GM21381 (cell line): ENCODE data around the gene A3GALT2.
A peak's percentile ranks its signal among the peaks of the same experiment; 100 is the strongest.

Source experiments
- ATAC-seq: cut with Tn5 transposase; IDR thresholded peaks from one replicate; pipeline ENCODE4 v1.9.1; 2021; ENCODE audit warnings: mild to moderate bottlenecking, moderate library complexity; ENCODE audit not compliant: unreplicated experiment

Gene A3GALT2

DNA sequence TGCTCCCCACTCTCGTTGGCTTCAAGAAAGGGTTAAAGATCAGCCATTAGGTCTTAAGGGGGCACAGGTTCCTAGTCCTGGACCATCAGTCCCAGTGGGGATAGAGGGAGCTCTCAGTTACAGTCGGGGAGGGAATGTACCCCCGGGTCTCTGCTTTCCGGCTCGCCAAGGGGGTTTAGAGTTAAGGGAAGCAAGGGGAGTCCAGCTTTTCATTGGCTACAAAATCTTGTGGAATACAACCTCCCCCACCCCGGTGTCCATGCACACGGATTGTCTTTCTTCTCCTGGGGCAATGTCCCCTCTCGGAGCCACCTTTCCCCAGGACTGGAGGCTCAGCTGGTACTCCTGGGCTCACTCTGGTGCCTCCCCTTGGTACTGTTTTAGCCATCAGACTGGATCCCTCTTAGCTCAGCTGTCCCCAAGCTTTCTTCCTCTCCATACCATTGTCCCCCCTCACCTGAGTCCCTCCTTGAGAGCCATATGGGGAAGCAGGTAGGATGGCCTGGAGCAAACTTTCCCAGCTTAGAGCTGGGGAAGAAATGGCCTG lies at the start of gene A3GALT2:
TSS of gene A3GALT2 (minus strand) at position 480 of the 547 bp plus-strand sequence. CDS start at position 480, 0 bp downstream.
- no peak for ATAC-seq

DNA sequence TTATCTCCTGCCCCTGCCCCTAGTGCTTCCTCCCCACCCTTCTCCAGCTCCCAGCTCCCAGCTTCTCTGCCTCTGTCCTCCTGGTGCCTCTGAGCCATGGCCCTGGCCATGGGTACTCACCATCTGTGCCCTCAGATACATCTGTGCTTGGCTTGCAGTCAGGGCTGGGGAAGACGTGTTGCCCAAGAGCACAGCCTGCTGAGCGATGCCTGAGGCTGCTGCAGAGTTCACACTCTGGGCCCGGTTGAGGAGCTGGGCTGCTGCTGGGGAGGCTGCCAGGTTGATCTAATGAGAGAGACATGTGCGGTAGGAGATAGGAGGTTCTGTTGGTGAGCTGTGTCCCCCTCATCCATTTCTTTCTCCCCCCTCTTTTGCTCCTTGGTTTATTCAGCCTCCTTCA lies 49.4 kb upstream of the A3GALT2 start:
- ATAC-seq: no peak

DNA sequence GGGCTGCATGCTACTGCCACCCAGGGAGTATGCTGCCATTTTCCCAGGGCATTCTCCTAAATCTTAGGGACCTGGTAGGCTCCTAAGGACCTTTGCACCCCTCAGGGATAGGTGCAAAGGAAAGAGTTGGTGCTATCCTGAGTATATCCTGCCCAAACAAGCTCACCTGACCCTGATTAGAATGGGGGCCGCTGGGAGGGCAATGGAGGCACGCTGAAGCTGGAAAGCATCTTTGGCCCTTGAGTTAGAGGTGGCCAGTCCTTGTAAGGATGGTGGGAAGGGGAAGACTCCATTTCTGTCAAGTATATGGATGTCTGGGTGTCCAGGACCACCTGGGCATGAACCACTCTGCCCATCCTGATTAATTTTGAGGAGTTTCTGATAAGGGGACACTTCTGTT lies 48.9 kb upstream of the A3GALT2 start:
- ATAC-seq: no peak

DNA sequence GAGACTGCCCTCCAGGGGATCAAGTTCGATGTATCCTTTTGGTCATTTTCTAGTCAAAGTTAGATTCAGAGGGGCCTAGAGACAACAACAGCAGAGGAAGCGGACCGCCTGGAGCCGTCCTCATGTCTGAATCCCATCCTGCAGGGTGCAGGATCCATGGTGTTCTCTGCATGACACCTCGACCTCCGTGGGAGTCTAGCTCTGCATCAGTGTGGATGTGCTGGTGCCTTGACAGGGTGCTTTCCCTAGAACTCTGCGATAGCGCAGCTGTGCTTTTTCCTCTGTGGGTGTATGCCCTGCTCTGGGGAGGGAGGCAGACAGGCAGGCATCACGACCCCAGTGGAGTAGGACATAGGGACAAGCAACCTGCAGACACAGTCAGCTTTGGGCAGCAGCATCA lies 48.2 kb upstream of the A3GALT2 start:
- no peak for ATAC-seq

DNA sequence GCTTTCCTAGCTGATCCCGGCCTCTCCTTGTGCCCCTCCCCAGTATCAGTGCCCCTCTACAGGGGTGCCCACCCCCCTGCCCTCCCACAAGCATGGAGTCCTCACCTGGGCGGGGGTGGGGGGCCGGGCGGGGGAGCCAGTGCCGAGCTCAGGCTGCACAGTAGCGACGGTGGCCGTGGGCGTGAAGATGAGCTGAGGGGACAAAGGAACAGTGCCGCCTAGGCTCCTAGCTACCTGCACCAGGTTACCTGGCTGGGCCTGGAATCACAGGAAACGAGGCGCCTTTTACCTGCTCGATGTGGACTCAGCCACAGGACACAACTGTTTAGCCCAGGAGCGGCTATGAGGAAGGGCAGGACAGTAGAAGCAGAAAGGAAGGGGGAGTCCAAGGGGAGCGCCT lies 47.5 kb upstream of the A3GALT2 start:
- no peak for ATAC-seq

DNA sequence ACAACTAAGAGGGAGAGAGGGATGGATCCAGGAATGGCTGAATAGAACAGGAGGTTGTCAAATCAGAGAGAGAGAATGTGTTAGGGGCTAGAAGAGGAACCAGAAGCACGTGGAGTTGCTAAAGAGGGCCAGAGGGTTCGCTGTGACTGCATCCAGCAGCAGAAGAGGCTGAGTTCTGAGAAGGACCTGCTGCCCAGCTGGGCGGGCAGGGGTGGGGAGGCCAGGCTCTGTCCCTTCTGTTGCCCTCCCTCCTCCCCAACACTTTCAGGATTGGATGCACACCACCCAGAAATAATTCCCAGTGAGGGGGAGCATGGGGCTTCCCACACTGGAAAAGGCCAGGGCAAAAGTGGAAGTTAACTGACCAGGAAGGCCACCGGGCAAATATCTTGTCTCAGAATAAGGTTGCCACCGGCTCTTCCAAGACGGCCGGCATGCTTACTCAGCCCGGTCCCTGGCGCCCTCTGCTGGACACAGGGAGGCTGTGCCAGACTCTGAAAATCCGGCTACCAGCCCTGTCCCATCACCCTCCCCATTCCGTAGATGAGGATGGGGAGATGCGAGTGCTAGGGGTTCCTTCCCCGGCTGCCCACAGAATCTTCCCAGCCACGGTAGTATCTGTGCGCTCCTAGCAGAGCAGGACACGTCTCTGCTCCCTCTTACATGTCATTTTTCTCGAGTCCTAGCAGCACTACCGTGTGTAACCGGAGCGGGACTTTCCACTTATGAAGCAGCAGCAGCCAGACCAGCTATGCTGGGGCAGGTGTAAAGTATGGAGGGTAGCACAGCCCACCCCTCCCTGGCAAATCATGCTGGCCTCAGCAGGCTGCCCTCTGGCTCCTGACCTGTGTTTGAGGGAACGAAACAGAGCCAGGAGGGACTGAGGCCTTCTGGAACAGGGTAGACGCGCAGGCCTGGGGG lies 46.8 kb upstream of the A3GALT2 start:
- ATAC-seq: peak; percentile 86

DNA sequence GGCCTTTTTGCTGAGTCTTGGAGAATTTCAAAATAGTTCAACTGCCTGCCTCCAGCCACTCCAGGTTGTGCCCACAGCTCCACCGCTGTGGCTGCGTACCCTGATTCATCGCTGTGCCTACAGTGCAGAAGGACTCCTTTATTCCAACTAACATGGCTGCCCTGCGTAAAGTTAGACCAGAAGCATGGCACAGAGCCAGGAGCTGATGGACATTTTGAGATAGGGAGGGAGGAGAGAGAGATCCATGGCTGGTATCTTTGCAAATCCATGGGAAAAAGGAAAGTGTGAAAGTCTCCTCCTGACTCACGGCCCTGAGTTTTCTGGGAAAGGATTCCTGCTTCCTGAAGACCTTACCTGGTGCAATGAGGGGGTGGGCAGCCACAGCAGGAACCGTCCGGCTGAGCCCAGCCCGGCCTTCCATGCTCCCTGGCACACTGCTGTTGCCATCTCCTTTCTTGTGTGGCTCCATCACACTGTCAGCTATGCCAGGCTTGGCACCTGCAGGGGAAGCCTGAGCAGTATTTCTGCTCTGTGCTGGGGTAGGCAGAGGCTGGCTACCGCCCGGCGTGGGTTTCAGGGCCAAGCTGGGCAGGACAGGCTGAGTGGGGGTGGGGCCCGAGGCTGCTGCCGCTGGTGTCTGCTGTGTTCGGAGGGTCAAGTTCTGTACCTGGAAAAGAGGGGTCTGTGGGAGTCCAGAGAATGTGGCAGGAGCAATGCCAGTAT lies 46.0 kb upstream of the A3GALT2 start:
- ATAC-seq: no peak

DNA sequence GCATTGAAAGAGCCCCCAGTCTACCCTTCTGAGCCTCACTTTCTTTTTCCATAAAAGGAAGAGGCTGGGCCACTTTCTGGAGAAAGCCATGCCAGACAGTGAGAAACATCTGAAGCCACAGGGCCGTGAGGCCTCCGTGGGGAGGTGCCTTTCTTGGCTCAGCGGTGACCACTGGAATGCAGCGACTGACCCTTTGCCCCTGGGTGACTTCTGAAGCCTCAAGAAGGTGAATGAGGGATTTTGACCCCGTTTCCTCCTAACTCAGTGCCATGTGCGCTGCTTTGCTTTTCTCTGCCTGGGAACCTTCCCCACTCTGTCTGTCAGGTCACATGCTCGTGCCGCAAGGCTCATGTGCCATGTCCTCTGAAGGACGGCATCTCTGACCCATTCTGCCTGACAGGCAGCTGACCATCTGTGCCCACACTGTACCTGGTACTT lies 44.7 kb upstream of the A3GALT2 start:
- ATAC-seq: no peak

DNA sequence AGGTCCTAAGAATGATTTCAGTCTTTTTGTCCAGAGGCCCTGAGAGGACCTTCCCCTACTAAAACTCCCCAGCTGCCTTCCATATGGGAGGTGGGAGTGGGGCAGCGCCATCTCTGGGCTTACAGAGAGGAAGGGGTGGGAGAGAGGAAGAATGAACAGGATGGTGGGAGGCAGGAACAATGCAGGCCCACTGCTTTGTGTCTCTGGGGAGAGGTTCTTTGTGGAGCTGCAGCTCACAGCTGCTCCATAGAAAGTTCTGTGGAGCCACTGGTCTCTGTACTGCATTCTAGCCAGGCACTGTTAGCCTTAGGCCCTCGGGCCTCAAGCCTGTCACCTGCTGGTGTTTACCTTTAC lies 43.6 kb upstream of the A3GALT2 start:
- no peak for ATAC-seq

DNA sequence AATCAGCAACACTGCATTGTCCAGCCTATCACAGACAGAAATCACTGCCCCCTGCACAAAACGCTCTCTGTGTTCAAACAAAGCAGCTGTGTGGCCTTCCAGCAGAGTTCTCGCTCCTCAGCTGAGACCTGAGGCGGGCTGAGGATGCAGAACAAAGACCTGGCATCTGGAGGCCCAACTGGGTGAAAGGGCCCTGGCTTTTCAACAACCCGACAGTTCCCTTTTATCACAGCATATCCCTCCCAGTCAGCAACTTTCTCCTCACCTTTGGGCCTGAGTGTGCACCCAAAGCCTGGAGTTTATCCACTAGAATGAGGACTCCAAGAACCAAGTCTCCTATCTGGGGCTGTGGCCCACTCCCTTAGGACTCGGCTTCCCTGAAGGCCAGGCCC lies 42.6 kb upstream of the A3GALT2 start:
- ATAC-seq: no peak

DNA sequence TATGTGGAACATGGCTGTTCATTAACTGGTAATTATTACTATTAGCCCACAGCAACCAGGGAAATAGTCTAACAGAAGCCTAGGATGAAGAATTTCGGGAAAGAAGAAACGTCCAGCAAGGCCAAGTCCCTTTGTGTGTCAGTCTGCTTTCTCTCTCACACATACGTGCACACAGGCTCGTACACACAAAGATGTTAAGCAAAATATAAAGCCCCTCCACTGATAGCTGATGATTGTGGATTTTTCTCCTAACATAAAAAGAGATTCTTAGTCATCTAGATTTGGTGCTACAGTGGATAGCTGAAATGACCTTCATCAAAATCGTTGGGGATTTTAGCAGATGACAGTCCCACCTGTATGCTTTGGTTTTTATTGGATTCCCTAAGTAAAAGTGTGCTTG lies 42.1 kb upstream of the A3GALT2 start:
- ATAC-seq: no peak

DNA sequence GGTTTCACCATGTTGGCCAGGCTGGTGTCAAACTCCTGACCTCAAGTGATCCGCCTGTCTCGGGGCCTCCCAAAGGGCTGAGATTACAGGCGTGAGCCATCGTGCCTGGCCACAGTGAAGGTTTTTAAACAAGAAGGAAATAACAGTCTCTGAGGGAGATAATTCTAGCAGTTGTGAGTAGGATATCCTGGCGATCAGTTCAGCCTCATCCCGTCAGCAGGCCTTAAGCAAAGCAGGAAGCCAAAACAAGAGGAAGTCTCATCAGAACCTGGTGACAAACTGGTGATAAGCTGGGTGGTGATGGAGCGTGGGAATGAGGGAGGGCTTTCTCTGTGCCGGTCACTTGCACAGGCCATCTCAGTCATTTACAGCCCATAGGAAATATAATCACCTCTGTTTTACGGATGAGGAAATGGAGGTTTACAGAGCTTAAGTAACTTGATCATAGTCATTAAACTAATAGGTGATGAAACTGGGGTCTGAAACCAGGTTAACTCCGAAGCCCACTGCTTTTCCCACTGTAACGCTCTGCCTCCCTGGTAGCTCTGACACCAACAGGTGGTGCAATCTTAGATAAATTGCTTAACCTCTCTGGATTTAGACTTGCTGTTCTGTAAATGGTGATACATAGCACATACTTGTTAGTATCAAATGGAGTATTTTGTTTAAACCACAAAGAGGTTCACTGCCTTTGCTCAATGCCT lies 40.8 kb upstream of the A3GALT2 start:
- ATAC-seq: no peak

DNA sequence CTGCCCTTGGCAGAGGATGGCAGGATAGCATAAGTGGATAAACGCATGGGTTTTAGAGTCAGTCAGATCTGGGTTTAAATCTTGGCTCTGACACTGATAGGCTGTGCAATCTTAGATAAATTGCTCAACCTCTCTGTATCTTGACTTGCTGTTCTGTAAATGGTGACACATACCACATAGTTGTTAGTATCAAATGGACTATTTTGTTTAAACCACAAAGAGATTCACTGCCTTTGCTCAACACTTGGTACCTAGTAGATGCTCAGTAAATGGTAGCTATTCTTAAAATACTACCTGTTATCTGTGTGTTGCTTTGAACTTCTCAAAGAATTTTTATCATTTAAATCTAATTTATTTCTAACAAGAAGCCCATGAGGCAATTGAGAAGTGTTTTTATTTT lies 39.5 kb upstream of the A3GALT2 start:
- ATAC-seq: no peak

DNA sequence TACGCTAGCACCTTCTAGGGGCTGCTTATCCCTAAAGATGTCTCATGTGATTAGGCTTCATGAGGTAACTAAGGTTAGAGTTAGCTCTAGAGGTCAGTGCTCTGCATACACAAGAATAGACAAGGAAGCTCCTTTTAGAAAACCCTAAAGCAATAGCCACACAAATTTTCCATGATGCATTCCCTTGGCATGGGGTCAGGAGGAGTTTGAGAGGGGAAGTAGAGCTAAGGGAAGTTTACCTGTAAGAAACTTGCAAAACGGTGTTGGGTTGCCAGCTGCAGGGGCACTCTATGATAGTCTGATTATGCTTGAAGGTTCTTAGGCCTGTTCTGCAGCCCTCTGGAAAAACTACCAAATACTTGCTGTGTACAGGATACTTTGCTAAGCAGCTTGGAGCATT lies 39.0 kb upstream of the A3GALT2 start:
- ATAC-seq: no peak

DNA sequence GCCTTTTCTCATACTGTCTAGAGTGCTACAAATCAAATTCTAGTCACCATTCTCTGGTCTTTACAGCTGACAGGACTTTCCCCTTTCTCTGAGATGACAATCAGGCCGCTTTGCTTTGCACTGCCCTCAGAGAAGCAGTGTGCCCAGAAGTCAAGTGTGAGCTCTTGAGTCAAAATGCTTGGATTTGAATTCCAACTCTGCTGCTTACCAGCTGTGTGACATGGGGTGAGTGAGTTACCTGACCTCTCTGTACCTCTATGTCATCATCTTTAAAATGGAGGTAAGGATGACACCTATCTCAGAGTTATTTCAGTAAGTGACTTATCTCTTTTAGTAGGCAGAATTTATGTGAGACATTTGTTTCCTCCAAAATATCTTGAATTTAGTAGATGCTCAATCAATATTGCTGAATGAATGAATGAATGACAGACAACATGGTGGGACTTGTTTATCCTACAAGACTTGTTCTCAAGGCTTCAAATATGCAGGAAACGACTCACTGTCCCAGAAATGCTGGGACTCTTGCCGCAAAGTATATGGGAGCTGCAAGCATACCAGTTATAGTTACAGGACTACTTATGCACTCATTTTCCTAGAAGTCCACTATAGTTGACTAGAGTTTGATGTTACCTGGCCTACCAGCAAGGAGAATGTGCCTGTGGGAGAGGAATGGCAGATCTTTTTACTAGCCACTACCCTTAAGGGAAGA lies 38.1 kb upstream of the A3GALT2 start:
- no peak for ATAC-seq

DNA sequence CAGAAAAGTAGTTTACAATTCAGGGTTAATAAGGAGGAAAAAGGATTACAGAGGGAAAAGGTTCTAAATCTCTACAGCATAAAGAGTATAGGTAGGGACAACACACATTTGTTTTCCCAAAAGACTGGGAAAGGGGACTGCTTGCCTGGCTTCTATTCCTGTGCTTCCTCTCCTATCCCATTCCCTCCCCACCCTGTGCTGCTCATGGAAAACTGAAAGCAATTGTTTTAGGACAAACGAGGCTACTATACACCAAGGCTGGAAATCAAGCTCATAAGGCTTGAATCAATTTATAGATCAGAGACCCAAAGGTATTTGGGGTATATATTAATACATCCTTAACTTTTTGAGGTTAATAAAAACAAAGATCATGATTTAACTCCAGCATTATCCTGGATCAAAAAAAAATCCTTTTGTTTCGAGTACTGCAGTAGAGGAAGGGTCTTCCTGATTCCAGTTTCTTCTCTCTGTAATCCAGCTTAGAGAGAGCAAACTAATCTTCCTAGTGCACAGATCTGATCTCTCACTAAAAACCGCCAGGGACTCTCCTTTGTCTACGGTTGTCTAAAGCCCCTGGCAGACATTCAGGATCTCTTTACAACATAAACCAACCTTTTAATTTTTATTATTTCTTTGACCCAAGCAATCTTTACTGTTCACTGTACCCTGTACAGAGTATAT lies 37.4 kb upstream of the A3GALT2 start:
- ATAC-seq: no peak

DNA sequence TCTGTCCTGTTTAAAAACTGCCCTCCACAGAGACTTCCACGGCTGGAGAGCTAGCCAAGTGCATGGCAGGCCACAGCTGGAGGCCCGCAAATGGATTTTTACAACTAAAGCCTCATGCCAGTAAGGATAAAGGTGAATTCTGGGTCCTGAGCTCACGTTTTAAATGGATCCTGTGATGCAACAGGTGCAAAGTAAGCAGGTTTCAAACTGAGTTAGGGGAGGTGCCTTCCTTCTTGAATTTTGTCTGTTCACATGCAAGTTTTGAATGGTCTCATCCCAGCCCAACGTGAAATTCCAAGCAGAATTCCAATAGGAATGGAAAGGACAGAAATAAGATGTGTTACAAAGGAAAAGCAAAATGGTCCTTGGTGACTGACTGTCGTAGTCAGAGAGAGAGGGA lies 36.2 kb upstream of the A3GALT2 start:
- ATAC-seq: no peak

DNA sequence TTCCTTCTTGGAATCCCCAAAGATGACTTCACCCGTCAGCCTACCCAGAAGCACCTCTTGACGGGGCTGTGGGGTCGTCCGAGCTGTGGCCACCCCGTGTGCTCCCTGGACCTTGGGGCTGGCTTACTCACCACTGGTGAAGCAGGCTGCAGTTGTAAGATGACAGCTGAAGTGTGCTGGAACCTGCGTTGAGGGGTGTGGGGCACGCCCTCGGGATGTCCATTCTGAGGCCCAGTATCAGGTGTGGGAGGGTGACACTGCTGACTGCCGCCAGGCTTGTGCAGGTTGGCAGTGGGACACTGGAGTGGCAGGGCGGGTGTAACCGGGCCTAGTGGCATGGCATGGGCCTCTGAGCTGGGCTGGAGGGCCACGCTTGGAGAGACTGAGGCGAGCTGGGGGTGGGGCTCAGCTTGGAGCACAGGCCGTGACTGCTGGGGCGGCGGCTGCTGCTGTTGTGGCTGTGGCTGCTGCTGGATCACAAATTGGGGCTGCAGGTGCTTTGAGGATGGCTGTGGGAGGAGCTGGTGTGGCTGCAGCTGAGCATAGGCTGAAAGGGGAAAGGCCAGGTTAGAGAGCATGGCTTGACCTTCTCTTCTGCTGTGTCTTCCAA lies 33.9 kb upstream of the A3GALT2 start:
- ATAC-seq: no peak

DNA sequence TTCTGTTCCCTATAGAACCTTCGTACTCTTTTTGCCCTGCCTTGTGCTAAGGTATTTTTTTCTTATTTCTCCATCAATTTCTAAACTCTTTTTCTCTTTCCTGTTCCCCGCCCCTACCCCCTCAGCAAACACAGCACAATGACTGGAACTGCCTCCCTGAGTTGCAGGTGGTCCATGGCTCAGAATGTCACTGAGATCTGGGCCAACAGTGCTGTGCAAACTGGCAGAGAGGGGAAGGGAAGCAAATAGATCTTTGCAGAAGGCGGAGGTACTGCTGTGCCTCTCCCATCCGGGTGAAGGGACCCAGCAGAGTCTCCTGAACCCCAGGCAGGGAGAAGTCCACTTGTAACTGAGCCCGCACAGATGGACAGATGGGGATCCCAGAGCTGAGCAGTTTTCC lies 32.6 kb upstream of the A3GALT2 start:
- no peak for ATAC-seq

DNA sequence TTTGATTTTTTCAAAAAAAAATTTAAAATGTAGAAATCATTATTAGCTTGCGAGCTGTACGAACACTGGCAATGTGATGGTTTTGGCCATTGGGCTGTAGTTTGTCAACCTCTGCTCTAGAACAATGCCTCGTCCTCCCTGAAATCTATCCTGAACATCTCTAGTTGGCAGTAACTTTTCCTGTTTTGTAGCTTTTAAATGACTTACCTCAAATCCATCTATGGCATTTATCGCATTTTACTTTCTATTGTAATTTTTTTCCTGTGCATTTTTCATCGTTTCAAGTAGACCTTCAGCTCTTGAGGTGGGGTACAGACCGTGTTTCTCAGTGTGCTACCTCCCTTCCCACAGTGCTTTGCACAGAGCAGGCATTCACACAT lies 30.4 kb upstream of the A3GALT2 start:
- ATAC-seq: no peak
